GM12891 (cell line): ENCODE data around the gene SESTD1.
"Not testable (repeated sequence)": the region's sequence is repeated elsewhere in the genome, so short reads cannot be mapped to it uniquely, and the experiment has no call there.

Experiments used
- DNase-seq: peaks from one replicate; pipeline ENCODE4 v3.0.0; 2011; ENCODE audit warnings: low spot score; ENCODE audit not compliant: insufficient read length
- FAIRE-seq: peaks from 2 replicates; lab custom pipeline; 2011; peaks lifted over from hg19 to GRCh38; lab: Jason Lieb, UNC
- PAX5 ChIP-seq: IDR thresholded peaks from 2 replicates; pipeline ENCODE4 v1.6.1; 2011; ENCODE audit warnings: low read length, moderate library complexity, mild to moderate bottlenecking; ENCODE audit not compliant: insufficient read depth, severe bottlenecking
- POLR2A ChIP-seq: IDR thresholded peaks from 2 replicates; pipeline ENCODE4 v1.6.1; 2011; ENCODE audit warnings: low read depth, low read length, control low read depth
- POLR2AphosphoS5 ChIP-seq: IDR thresholded peaks from 2 replicates; pipeline ENCODE4 v1.6.1; 2011; ENCODE audit warnings: low read depth, low read length, control low read depth
- POU2F2 ChIP-seq: IDR thresholded peaks from 2 replicates; pipeline ENCODE4 v1.6.1; 2011; ENCODE audit warnings: low read depth, mild to moderate bottlenecking, control low read depth, low read length, moderate library complexity
- SPI1 ChIP-seq: IDR thresholded peaks from 2 replicates; pipeline ENCODE4 v1.6.1; 2011; ENCODE audit warnings: low read depth, low read length, control low read depth
- TAF1 ChIP-seq: IDR thresholded peaks from 2 replicates; pipeline ENCODE4 v1.6.1; 2011; ENCODE audit warnings: low read depth, low read length, control low read depth

Gene SESTD1

GRCh38 chr2:179059026-179059700 is 205.5 kb downstream of the SESTD1 start:
- no peak for TF ChIP-seq POU2F2
- TF ChIP-seq PAX5, result no peak
- no peak for TF ChIP-seq POLR2A
- TF ChIP-seq SPI1, result peak; percentile 92
- TF ChIP-seq TAF1, result no peak
- TF ChIP-seq POLR2AphosphoS5, result no peak
- FAIRE-seq, result no peak
- DNase-seq, result no peak

- FAIRE-seq (no peak), DNase-seq (no peak)
- TF ChIP-seq POU2F2 (no peak), TAF1 (no peak), POLR2A (no peak)
These were observed 206.9 kb downstream of the SESTD1 start for GRCh38 chr2:179057737-179058136.

GRCh38 chr2:179053568-179053967 is 211.1 kb downstream of the SESTD1 start:
- not testable (repeated sequence) for FAIRE-seq

More at GRCh38 chr2:179053568-179053967, 211.1 kb downstream of the SESTD1 start:
- DNase-seq, result not testable (repeated sequence)
